GM12872 (cell line): Measurements from ENCODE around the gene SPPL2A.

Experiments used
- CTCF ChIP-seq: IDR thresholded peaks from 3 replicates; pipeline ENCODE4 v1.5.1; 2011; ENCODE audit warnings: low read depth, mild to moderate bottlenecking, low read length, moderate library complexity; ENCODE audit not compliant: insufficient read depth

Gene SPPL2A

DNA sequence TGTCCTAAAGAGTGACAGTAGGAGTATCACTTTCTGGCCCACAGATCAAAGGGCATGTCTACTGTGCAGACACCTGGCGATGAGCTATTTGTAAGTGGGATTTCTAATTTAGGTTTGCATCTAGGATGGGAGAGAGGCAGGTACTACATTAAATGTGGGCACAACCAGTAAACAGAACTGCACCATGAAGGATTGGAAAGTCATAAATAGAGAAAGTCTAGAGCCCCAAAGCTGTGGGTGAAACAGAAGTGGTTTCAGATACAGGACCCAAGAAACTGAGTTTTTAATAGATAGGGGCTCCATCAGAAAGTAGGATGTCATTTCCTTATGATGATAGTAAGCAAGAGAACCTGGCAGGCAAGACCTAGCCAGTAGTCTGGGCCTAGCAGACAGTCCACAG, 35.2 kb upstream of the SPPL2A start:
- TF ChIP-seq CTCF, result no peak

- TF ChIP-seq CTCF, result no peak
These were observed 33.2 kb upstream of the SPPL2A start for GRCh38 chr15:50798684-50799083.

GRCh38 chr15:50797926-50798325, 32.4 kb upstream of the SPPL2A start:
- no peak for TF ChIP-seq CTCF

DNA sequence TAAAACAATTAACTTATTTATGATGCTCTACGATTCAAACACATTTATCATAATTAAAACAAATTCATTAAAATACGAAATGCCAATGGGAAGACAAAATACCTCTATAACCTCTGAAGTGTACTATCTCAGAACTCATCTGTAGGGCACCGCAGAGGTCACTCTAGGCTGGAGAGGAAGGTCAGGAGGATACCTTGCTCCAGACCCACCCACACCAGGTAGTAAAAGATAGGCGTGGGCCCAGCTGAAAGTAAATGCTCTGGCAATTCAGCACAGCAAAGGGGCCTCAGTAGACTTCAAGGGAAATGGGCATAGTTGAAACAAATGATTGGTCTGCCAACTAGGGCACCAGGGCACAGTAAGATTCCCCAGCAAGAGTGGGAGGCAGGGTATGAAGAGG, 26.0 kb upstream of the SPPL2A start:
- TF ChIP-seq CTCF, result no peak

- no peak for TF ChIP-seq CTCF
These were observed 25.4 kb upstream of the SPPL2A start for GRCh38 chr15:50790778-50791453.

GRCh38 chr15:50786871-50787270, 21.4 kb upstream of the SPPL2A start:
- no peak for TF ChIP-seq CTCF

GRCh38 chr15:50786438-50786837, 20.9 kb upstream of the SPPL2A start:
- TF ChIP-seq CTCF, result no peak

DNA sequence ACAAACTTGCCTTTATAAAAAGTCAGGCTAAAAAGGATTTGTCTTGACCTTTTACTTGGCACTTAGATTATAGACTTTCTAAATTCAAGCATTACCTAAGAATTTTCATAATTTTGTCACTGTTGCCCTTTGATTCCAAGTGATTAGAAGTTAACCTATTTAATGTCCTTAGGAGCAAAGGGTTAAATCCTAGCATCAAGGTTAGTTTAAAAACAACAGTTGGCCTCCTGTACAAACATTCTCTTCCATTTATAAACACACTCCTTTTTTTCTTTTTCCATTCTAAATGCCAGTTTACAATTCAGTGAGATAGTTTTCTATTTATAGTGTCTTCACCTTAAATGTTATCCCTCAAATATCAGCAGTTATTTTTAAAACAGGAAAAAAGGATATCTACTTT, 18.4 kb upstream of the SPPL2A start:
- TF ChIP-seq CTCF, result no peak
